ENCODE results near the gene ARSI. TPM values are rescaled to one million over a fixed set of nuclear protein-coding genes. Genes with fewer than 3 reads are reported as not detected.

ARSI gene
- total RNA-seq (2014; rRNA removed; shearing (Covaris generic)): not detected in 2 replicates
- not detected in 2 replicates for total RNA-seq (2022)
- not detected for Bru-seq, nascent RNA
- BruChase-seq, experiment 1, labeled RNA remaining after a 6-hour chase: percentile 9 among the genes with signal in this experiment
- BruChase-seq, experiment 2, labeled RNA remaining after a 2-hour chase: percentile 10 among the genes with signal in this experiment
- long read RNA-seq: 0 reads

DNA sequence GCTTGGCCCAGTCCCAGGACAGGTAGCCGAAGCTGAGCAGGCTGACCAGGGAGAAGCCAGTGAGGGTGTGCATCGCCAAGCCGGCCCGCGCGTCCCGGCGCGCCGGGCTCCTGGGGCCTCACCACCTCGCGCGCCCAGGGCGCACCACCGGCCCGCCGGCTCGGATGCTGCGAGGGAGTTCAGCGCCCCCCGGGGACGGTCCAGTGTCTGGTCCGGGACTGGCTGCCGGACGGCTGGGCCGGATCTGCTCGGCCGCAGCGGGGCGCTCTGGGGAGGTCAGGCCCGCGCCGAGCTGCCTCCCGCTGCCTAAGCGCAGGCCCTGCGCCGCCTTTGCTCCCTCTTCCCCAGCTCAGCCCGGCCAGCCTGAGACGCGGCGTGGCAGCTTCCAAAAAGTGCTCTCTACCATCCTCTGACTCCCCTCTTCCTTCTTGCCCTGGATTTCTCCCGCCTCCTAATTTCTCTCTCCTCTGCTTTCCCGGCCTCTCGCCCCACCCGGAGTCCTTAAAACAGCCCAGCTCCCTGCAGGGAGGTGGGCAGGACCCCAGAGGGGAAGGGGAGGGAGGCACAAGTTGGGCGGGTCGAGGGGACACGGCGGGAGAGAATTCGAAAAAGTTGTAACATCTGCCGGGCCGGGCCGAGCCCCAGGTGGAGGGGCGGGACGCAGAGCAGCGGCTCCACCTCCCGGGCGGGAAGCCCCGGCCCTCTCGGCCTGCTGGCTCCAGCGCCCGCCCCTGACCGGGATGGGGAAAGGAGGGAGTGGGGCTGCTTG lies at the start of gene ARSI:
Gene ARSI, minus strand, starts transcription at position 605 of the 769 bp plus-strand sequence. Its CDS starts 532 bp downstream, at position 73.
- no peaks in the 10 kb centered on the region for H3K9me3 ChIP-seq (ENCODE audit: low read length)
- POLR2A ChIA-PET: no interaction called here
- no peak within 1 kb of the TSS for H2AFZ ChIP-seq (ENCODE audit: low read length)
- no peaks in the 10 kb centered on the region for H3K9me2 ChIP-seq (ENCODE audit: insufficient read depth, low read length)
- no TSS peak for BruUV-seq (replicated peaks)
- no peak within 1 kb of the TSS for H3K27ac ChIP-seq (ENCODE audit: low read depth, low read length, poor library complexity, severe bottlenecking)
- no peak for DNase-seq (ENCODE audit: low spot score)
- no peaks in the 10 kb centered on the region for H3K4me1 ChIP-seq (ENCODE audit: insufficient read depth, low read length, poor library complexity, severe bottlenecking)
- CTCF ChIA-PET (ENCODE audit: unreplicated experiment): no interaction called here
- no peak within 1 kb of the TSS for H3K4me3 ChIP-seq (ENCODE audit: low read depth, low read length, poor library complexity, severe bottlenecking)
- no peaks in the 10 kb centered on the region for H4K20me1 ChIP-seq (ENCODE audit: insufficient read depth, low read length)
- no peaks in the 10 kb centered on the region for H3K79me2 ChIP-seq (ENCODE audit: insufficient read depth, low read depth, low read length)
- no peak within 1 kb of the TSS for H3K4me2 ChIP-seq (ENCODE audit: low read length)
- H3K36me3 ChIP-seq (ENCODE audit: insufficient read depth, low read length): no peaks in the 10 kb centered on the region
- no peak for TF ChIP-seq EZH2phosphoT487 (IDR thresholded peaks at IDR 0.05; ENCODE audit: borderline replicate concordance, low read depth, low read length)
- TF ChIP-seq, protein P1, sequence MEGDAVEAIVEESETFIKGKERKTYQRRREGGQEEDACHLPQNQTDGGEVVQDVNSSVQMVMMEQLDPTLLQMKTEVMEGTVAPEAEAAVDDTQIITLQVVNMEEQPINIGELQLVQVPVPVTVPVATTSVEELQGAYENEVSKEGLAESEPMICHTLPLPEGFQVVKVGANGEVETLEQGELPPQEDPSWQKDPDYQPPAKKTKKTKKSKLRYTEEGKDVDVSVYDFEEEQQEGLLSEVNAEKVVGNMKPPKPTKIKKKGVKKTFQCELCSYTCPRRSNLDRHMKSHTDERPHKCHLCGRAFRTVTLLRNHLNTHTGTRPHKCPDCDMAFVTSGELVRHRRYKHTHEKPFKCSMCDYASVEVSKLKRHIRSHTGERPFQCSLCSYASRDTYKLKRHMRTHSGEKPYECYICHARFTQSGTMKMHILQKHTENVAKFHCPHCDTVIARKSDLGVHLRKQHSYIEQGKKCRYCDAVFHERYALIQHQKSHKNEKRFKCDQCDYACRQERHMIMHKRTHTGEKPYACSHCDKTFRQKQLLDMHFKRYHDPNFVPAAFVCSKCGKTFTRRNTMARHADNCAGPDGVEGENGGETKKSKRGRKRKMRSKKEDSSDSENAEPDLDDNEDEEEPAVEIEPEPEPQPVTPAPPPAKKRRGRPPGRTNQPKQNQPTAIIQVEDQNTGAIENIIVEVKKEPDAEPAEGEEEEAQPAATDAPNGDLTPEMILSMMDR (conservative IDR thresholded peaks at IDR 0.05; ENCODE audit: low read length): no peak
- intact Hi-C loops (cut with micrococcal nuclease; ENCODE audit: unreplicated experiment): no loop called here

DNA sequence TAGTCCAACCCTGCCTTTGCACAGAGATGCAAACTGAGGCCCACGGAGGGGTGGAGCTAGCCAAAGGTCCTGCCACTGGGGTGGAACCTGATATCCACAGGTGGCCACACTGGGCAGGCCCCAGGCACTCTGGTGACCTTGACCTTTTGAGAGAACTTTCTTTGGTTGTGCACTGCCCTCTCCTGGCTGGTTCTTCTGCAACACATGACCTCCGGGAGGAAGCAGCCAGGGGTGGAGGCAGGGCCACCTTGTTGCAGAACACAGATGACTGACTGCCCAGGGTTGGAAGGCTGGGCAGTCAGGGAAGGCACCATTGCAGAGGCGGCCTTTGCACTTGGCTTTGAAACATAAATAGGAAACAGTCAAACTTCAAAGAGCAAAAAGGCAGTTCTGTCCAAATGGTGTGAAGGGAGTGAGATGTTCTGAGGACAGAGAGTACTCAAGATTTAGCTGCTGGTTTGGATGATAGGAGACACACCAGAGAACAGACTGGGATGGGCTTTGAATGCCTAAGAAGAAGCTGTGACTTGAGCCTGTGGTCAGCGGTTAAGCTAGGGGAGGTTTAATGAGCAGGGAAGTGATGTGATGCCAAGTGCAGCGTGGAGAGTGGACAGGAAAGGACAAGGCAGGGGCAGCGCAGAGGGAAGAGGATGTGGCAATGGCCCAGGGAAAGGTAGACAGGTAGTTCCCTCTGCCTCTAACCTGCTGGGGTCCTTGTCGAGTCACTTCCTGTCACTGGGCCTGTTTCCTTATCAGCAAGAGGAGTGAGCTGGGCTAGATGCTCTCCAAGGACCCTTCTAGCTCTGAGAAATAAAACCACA lies 48.0 kb upstream of the ARSI start:
- POLR2A ChIA-PET: interaction anchor here (0.5 to 2.3 kb wide), 8 partner anchors 9 to 223 kb away, joined by 3 to 13 read pairs (median 4); partner anchors contain the start of gene PDGFRB
- TF ChIP-seq, protein P1 (conservative IDR thresholded peaks at IDR 0.05; ENCODE audit: low read length): peak; percentile 95
- TF ChIP-seq EZH2phosphoT487 (IDR thresholded peaks at IDR 0.05; ENCODE audit: borderline replicate concordance, low read depth, low read length): no peak
- BruUV-seq (replicated peaks): no TSS peak
- H3K36me3 ChIP-seq (ENCODE audit: insufficient read depth, low read length): no peaks in the 10 kb centered on the region
- peaks cover 22% of the 10 kb centered on the region for H3K4me1 ChIP-seq (ENCODE audit: insufficient read depth, low read length, poor library complexity, severe bottlenecking)
- peak overlapping the region; percentile 27 for H3K4me2 ChIP-seq (ENCODE audit: low read length)
- no peaks in the 10 kb centered on the region for H3K9me3 ChIP-seq (ENCODE audit: low read length)
- CTCF ChIA-PET (ENCODE audit: unreplicated experiment): interaction anchor here (0.5 to 1.5 kb wide), 4 partner anchors 12 to 198 kb away, joined by 3 to 6 read pairs (median 4); no protein-coding TSS in a partner anchor
- H3K9me2 ChIP-seq (ENCODE audit: insufficient read depth, low read length): no peaks in the 10 kb centered on the region
- DNase-seq (ENCODE audit: low spot score): peak; percentile 81
- H3K27ac ChIP-seq (ENCODE audit: low read depth, low read length, poor library complexity, severe bottlenecking): no peak overlapping the region
- H3K79me2 ChIP-seq (ENCODE audit: insufficient read depth, low read depth, low read length): no peaks in the 10 kb centered on the region
- H4K20me1 ChIP-seq (ENCODE audit: insufficient read depth, low read length): no peaks in the 10 kb centered on the region
- peak overlapping the region; percentile 67; the same call in 1 of the 2 replicates for H2AFZ ChIP-seq (ENCODE audit: low read length)
- intact Hi-C loops (cut with micrococcal nuclease; ENCODE audit: unreplicated experiment): loop anchor here (1.0 to 2.0 kb wide), 3 partner anchors 78 to 220 kb away; no protein-coding TSS in a partner anchor
- H3K4me3 ChIP-seq (ENCODE audit: low read depth, low read length, poor library complexity, severe bottlenecking): no peak overlapping the region

Data from OCI-LY7 (cell line).